ENCODE data around the gene PCF11.

The PCF11 gene

DNA sequence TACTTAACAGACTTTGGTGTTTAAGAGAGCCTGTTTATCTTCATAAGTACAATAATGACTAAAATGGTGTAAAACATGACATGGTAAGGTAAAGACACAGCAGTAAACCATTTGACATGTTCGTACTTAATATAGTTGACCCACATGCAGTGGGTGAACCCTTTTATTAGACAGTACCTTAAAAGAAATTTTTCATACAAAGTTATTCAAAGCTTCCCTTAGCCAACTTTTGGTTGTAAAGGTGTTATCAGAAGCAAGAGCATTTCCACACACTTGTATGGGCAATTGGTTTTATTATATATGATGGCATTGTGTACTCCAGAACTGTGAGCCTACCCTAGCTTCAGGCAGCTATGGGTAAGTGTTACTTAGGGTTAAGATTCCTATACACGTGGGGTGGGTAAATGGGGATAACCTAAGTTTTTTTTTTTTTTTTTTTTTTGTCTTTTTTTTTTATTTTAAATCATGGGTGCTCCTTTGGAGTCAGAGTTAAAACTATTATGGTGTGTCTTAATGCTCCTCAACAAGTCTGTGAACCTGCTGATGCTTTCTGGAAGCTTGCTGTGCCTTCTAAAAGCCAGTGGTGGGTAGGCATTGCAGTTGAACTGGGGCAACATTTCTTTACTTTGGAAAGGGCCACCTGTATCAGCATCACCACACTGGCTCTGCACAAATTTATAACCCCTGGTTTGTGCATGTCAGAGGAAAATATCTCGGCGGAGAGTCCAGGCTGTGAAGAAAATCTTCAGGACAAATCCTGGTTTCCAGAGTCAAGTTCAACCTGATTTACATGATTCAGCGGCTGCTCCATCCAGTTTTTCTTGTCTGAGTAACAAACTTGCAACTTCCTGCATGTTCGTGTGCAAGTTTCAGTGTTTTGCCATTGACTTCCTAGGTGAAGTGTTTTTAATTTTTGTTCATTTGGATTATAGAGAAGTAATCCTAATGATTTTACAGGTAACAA lies 3.3 kb downstream of the PCF11 start:
- Mint-ChIP-seq H3K36me3 (ENCODE audit: low read depth) (peaks cover 61% of the 10 kb centered on the region), H3K27me3 (ENCODE audit: low read depth) (no peaks in the 10 kb centered on the region), H3K4me3 (peak overlapping the region; percentile 100), H3K9me3 (no peaks in the 10 kb centered on the region), H3K4me1 (ENCODE audit: low read depth) (peaks cover 42% of the 10 kb centered on the region), H3K27ac (peak overlapping the region; percentile 100)
- no peak for DNase-seq (ENCODE audit: low spot score)

DNA sequence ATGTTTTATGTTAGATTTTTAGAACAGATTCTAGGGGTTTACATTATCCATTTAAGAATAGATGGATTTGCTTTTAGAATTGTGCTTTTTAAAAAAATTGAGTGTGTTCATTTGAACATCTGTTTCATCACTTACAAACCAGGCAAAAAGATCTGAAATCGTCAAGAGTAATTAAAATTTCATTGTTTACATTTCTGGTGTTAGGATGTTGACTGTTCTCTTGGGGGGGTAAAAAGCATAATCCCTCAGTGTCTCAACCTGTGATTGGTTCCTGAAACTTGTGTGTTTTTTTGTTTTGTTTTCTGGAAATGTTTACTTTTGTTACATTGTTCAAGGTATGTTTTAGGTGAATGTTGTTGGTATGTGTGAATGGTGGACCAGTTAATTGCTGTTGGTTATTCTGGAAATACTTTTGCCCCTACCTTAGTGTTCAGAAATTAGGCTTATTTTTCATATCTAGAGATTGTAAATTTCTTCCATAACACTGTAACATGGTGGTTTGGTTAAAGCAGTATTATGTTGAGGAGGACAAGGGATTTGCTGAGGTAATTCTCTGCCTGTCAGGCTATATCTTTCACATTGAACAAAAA lies 4.8 kb downstream of the PCF11 start:
- Mint-ChIP-seq H3K27ac (peak overlapping the region; percentile 32), H3K4me3 (peak overlapping the region; percentile 100), H3K27me3 (ENCODE audit: low read depth) (no peaks in the 10 kb centered on the region), H3K36me3 (ENCODE audit: low read depth) (peaks cover 75% of the 10 kb centered on the region), H3K9me3 (no peaks in the 10 kb centered on the region), H3K4me1 (ENCODE audit: low read depth) (peaks cover 45% of the 10 kb centered on the region)
- no peak for DNase-seq (ENCODE audit: low spot score)

DNA sequence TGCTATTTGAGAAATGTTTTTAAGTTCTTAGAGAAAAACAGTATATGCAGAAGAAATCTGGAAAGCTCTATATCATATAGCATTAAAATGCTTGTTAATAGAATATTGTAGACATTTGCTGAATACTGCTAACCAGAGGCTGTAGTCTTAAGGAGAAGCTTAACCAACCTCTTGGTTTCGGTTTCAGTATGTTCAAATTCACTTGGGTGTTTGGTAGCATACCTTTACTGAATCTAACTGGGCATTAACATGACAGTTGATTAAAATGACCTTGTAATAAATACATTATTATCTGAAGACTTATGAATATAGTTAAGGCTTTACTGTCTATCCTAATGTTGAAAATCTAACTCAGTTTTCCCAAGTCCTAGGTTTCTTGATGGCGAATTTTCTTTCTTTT lies 5.4 kb downstream of the PCF11 start:
- Mint-ChIP-seq H3K27me3 (ENCODE audit: low read depth) (no peaks in the 10 kb centered on the region), H3K27ac (peak overlapping the region; percentile 32), H3K9me3 (no peaks in the 10 kb centered on the region), H3K36me3 (ENCODE audit: low read depth) (peaks cover 75% of the 10 kb centered on the region), H3K4me3 (peak overlapping the region; percentile 100), H3K4me1 (ENCODE audit: low read depth) (peaks cover 46% of the 10 kb centered on the region)
- DNase-seq (ENCODE audit: low spot score): no peak

DNA sequence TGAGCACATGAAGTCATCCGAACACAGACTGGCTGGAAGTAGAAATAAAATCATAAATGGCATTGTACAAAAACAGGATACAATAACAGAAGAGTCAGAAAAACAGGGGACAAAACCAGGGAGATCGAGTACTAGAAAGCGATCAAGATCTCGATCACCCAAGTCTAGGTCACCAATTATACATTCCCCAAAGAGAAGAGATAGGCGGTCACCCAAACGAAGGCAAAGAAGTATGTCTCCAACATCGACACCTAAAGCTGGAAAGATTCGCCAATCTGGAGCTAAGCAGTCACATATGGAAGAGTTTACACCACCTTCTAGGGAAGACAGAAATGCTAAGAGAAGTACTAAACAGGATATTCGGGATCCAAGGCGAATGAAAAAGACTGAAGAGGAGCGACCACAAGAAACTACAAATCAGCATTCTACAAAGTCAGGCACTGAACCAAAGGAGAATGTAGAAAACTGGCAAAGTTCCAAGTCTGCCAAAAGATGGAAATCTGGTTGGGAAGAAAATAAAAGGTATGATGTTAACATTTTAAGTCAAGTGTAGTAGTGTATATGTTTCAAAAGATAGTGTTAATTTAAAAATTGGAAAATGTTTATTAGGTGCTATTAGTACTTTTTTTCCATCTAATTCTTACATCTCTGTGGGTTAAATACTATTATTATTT lies 9.4 kb downstream of the PCF11 start:
- H3K4me3 Mint-ChIP-seq: no peak overlapping the region

DNA sequence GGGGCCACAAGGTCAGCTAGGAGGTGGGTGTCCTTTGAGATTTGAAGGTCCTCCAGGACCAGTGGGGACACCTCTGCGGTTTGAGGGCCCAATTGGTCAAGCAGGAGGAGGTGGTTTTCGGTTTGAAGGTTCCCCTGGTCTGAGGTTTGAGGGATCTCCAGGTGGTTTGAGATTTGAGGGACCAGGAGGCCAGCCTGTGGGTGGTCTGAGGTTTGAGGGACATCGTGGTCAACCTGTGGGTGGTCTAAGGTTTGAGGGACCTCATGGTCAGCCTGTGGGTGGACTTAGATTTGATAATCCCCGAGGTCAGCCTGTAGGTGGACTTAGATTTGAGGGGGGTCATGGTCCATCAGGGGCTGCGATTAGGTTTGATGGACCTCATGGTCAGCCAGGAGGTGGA lies 11.8 kb downstream of the PCF11 start:
- Mint-ChIP-seq H3K4me1 (ENCODE audit: low read depth) (peaks cover 54% of the 10 kb centered on the region), H3K27me3 (ENCODE audit: low read depth) (no peaks in the 10 kb centered on the region), H3K9me3 (no peaks in the 10 kb centered on the region), H3K4me3 (peak overlapping the region; percentile 35), H3K27ac (peak overlapping the region; percentile 4), H3K36me3 (ENCODE audit: low read depth) (peaks cover 77% of the 10 kb centered on the region)
- no peak for DNase-seq (ENCODE audit: low spot score)

More for the DNA sequence above, 9.4 kb downstream of the PCF11 start:
- H3K27ac Mint-ChIP-seq: no peak overlapping the region
- H3K9me3 Mint-ChIP-seq: no peaks in the 10 kb centered on the region
- H3K4me1 Mint-ChIP-seq (ENCODE audit: low read depth): peaks cover 61% of the 10 kb centered on the region
- no peak for DNase-seq (ENCODE audit: low spot score)
- no peaks in the 10 kb centered on the region for H3K27me3 Mint-ChIP-seq (ENCODE audit: low read depth)
- H3K36me3 Mint-ChIP-seq (ENCODE audit: low read depth): peaks cover 76% of the 10 kb centered on the region

DNA sequence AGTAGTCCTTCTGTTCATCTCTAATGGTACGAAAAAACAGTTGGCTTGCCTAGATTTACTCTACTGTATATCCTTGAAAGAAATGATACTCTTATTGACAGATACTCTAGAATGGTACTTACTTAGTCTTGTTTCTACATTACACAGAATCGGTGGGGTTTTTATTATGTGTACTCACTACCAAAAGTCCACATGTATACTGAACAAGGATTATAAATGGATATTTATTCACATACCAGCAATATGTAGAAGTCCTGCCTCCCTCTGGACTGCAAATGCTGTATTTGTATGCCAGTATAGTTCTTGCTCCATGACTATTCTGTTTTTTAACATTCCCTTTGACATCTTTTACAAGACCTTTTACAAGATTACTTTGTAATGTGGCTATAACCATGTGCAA lies 13.9 kb downstream of the PCF11 start:
- H3K27me3 Mint-ChIP-seq (ENCODE audit: low read depth): no peaks in the 10 kb centered on the region

DNA sequence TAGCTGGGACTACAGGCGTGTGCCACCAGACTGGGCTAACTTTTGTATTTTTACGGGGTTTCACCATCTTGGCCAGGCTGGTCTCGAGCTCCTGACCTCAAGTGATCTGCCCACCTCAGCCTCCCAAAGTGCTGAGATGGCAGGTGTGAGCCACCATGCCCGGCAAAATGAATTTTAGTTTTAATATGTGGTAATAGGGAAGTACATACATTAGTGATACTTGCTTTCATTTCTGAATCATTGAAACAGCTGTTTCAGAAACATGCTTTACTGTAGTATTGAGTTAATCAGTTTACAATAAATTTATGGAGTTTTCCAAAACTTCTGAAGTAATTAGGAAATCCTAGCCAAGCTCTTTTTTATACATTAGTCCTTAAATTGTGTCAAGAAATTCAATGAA lies 15.6 kb downstream of the PCF11 start:
- Mint-ChIP-seq H3K4me1 (ENCODE audit: low read depth) (peaks cover 46% of the 10 kb centered on the region), H3K9me3 (no peaks in the 10 kb centered on the region), H3K27ac (no peak overlapping the region), H3K36me3 (ENCODE audit: low read depth) (peaks cover 74% of the 10 kb centered on the region), H3K4me3 (peak overlapping the region; percentile 29), H3K27me3 (ENCODE audit: low read depth) (no peaks in the 10 kb centered on the region)
- DNase-seq (ENCODE audit: low spot score): no peak

More for the DNA sequence above, 13.9 kb downstream of the PCF11 start:
- H3K4me1 Mint-ChIP-seq (ENCODE audit: low read depth): peaks cover 50% of the 10 kb centered on the region
- DNase-seq (ENCODE audit: low spot score): no peak
- no peak overlapping the region for H3K27ac Mint-ChIP-seq
- peak overlapping the region; percentile 62 for H3K4me3 Mint-ChIP-seq
- H3K9me3 Mint-ChIP-seq: no peaks in the 10 kb centered on the region
- H3K36me3 Mint-ChIP-seq (ENCODE audit: low read depth): peaks cover 74% of the 10 kb centered on the region

DNA sequence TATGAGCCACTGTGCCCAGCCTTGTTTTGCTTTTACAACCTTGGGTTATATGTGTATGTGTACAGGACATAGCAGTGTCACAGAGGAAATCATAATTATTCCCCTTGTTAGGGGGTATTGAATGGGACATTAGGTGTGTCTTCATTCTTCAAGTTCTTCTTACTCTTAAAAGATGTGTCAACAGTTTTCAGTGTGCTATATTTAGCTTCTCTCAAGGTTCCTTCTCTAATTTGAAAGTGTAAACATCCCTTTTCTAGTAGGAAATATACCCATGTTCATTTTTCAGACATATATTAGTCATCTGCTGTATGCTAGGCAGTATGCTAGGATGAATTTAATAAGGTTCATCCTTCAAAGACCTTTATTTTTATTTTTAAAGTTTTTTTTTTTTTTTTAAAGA lies 17.1 kb downstream of the PCF11 start:
- Mint-ChIP-seq H3K4me3 (peak overlapping the region; percentile 5), H3K36me3 (ENCODE audit: low read depth) (peaks cover 68% of the 10 kb centered on the region), H3K27me3 (ENCODE audit: low read depth) (no peaks in the 10 kb centered on the region), H3K9me3 (no peaks in the 10 kb centered on the region), H3K4me1 (ENCODE audit: low read depth) (peaks cover 34% of the 10 kb centered on the region), H3K27ac (no peak overlapping the region)
- no peak for DNase-seq (ENCODE audit: low spot score)

DNA sequence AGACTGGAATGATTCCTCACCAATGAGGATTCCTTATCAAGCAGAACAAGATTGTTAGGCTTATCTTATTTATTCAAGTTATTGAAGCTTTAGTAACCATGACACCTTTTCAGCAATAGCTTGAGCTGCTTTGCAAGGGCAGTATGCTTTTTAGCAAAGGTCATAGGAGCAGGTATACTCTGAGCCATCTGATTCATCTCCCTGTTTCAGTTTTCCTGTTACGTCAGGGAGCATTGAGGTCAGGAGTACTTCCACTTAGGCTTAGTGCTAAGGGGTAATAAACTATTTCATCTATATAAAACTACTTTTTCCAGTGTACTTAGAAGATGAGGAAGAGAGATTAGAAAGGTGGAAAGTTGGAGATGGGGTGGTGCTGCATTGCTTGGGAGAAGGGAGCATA lies 18.9 kb downstream of the PCF11 start:
- Mint-ChIP-seq H3K27me3 (ENCODE audit: low read depth) (no peaks in the 10 kb centered on the region), H3K4me3 (no peak overlapping the region), H3K4me1 (ENCODE audit: low read depth) (peaks cover 23% of the 10 kb centered on the region), H3K27ac (no peak overlapping the region), H3K9me3 (no peaks in the 10 kb centered on the region), H3K36me3 (ENCODE audit: low read depth) (peaks cover 63% of the 10 kb centered on the region)
- no peak for DNase-seq (ENCODE audit: low spot score)

DNA sequence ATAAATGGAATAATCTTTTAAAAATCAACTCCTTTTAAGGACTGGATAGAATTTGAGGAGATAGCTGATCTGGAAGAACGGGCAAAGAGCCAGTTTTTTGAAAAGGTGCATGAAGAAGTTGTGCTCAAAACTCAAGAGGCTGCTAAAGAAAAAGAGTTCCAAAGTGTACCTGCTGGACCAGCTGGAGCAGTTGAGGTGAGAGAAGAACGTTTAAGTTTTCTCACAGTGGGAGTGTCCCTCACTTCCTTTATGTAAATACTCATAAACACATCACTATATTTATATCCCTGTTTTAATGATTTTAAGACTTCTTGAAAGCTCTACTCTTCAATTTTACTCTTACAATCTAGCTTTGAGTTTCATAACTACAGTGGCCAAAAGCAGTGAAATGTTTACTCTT lies 24.9 kb downstream of the PCF11 start:
- H3K27ac Mint-ChIP-seq: no peak overlapping the region
- no peaks in the 10 kb centered on the region for H3K27me3 Mint-ChIP-seq (ENCODE audit: low read depth)
- H3K4me3 Mint-ChIP-seq: no peak overlapping the region
- no peak for DNase-seq (ENCODE audit: low spot score)
- peaks cover 6% of the 10 kb centered on the region for H3K4me1 Mint-ChIP-seq (ENCODE audit: low read depth)
- H3K9me3 Mint-ChIP-seq: no peaks in the 10 kb centered on the region
- H3K36me3 Mint-ChIP-seq (ENCODE audit: low read depth): peaks cover 61% of the 10 kb centered on the region

DNA sequence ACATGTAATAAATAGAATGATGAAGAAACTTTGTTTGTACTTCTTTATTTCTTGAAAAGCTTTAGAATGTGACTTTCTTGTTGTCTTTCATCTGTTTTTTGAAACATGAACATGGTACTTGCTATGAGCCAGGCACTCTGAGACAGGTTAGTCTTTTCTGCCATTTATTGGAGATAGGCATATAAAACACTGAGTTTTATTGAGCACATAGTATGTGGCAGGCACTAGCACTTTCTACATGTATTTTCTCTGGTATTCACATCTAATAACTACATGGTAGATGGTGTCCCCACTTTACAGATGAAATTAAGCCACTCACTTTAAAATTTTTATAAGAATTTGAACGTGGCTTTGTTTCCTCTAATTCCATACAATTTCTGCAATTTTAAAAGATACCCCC lies 28.8 kb downstream of the PCF11 start:
- Mint-ChIP-seq H3K27me3 (ENCODE audit: low read depth) (no peaks in the 10 kb centered on the region), H3K9me3 (no peaks in the 10 kb centered on the region), H3K4me1 (ENCODE audit: low read depth) (peaks cover 4% of the 10 kb centered on the region), H3K27ac (no peak overlapping the region), H3K4me3 (no peak overlapping the region), H3K36me3 (ENCODE audit: low read depth) (peaks cover 51% of the 10 kb centered on the region)
- no peak for DNase-seq (ENCODE audit: low spot score)

DNA sequence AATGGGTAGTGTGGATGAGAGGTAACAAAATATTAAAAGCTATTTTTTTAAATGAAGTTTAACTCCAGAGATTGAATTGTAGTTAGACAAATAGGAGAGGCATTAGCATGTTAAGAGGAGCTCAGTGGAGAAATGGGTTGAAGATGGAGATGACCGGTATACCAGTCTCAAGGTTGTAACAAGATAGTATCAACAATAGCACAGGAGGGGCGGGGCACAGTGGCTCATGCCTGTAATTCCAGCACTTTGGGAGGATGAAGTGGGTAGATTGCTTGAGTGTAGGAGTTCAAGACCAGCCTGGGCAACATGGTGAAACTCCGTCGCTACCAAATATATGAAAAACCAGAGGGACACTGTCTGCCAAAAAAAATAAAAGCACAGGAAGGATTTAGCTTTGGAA lies 30.5 kb downstream of the PCF11 start:
- Mint-ChIP-seq H3K36me3 (ENCODE audit: low read depth) (peaks cover 48% of the 10 kb centered on the region), H3K27ac (no peak overlapping the region)

DNA sequence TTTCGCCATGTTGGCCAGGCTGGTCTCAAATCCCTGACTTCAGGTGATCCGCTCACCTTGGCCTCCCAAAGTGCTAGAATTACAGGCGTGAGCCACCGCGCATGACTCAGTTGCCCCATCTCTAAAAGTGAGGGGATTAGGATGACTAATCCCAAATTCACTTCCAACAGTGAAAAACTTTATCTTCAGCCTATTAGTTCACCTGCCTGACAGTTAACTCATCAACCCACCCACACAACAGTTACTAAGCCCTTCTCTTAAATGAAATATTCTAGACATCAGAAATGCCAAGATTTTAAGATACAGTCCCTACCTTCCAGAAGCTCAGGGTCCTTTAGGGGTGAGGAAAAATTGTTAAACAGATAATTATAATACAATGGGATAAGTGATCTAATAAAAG lies 34.6 kb downstream of the PCF11 start:
- no peak overlapping the region for H3K27ac Mint-ChIP-seq
- peaks cover 22% of the 10 kb centered on the region for H3K4me1 Mint-ChIP-seq (ENCODE audit: low read depth)
- H3K9me3 Mint-ChIP-seq: no peaks in the 10 kb centered on the region
- H3K27me3 Mint-ChIP-seq (ENCODE audit: low read depth): no peaks in the 10 kb centered on the region
- no peak for DNase-seq (ENCODE audit: low spot score)
- H3K36me3 Mint-ChIP-seq (ENCODE audit: low read depth): peaks cover 29% of the 10 kb centered on the region
- H3K4me3 Mint-ChIP-seq: no peak overlapping the region

More for the DNA sequence above, 30.5 kb downstream of the PCF11 start:
- no peak overlapping the region for H3K4me3 Mint-ChIP-seq
- no peaks in the 10 kb centered on the region for H3K27me3 Mint-ChIP-seq (ENCODE audit: low read depth)
- H3K4me1 Mint-ChIP-seq (ENCODE audit: low read depth): peaks cover 8% of the 10 kb centered on the region
- no peaks in the 10 kb centered on the region for H3K9me3 Mint-ChIP-seq
- no peak for DNase-seq (ENCODE audit: low spot score)

DNA sequence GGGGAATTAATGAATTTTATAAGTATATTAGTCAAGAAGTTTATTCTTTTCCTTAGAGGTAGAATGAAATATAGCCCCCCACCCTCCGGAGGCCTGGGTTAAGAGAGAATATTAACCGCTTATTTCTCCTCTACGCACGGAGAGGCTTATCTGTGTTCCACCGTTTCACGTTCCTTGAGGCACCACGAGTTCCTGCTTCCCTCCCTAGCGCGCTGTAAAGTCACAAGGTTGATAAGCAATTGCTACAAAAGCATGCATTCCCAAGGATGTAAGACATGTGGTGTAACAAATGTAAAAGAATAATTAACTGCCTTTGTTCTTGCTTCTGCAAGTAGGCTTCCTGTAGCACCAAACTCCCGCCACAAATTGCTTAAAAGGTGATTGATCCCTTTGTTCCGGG lies 35.1 kb downstream of the PCF11 start:
- Mint-ChIP-seq H3K36me3 (ENCODE audit: low read depth) (peaks cover 24% of the 10 kb centered on the region), H3K27ac (peak overlapping the region; percentile 95), H3K27me3 (ENCODE audit: low read depth) (no peaks in the 10 kb centered on the region), H3K9me3 (no peaks in the 10 kb centered on the region), H3K4me1 (ENCODE audit: low read depth) (peaks cover 22% of the 10 kb centered on the region), H3K4me3 (peak overlapping the region; percentile 99)
- DNase-seq (ENCODE audit: low spot score): no peak
